NCI-H82 (cell line): ENCODE measurements around the gene RAB40AL.
"Not testable (repeated sequence)": the region's sequence is repeated elsewhere in the genome, so short reads cannot be mapped to it uniquely, and the experiment has no call there.

ENCODE experiments used
- DNase-seq: peaks from one replicate; lab custom pipeline; 2025; lab: John Stamatoyannopoulos, UW

RAB40AL gene

DNA sequence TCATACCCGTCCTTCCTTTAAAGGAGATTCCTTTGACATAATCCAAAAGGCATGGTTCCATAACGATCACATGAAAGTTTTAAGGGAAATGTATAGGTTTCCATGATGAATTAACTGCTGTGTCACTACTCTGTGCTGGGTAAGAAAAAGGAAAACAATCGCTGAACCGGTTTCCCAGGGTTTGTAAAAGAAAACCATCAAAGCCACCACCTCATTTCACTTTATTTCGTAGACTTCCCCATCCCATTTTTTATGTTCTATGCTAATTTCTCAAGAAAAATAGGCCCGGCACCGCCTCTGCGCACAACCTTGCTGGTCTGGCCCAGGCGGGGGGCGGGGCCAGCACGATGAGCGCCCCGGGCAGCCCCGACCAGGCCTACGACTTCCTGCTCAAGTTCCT, at the start of gene RAB40AL:
Gene RAB40AL (plus strand): TSS at position 301 of the 400 bp plus-strand sequence. CDS start 47 bp downstream, at position 348.
- DNase-seq = not testable (repeated sequence)

- DNase-seq = no peak
Measured at GRCh38 chrX:102887687-102888086, 49.4 kb upstream of the RAB40AL start.

GRCh38 chrX:102892103-102892502, 45.0 kb upstream of the RAB40AL start:
- no peak for DNase-seq

- peak; percentile 76 for DNase-seq
Measured at GRCh38 chrX:102899940-102900916, 36.8 kb upstream of the RAB40AL start.

DNA sequence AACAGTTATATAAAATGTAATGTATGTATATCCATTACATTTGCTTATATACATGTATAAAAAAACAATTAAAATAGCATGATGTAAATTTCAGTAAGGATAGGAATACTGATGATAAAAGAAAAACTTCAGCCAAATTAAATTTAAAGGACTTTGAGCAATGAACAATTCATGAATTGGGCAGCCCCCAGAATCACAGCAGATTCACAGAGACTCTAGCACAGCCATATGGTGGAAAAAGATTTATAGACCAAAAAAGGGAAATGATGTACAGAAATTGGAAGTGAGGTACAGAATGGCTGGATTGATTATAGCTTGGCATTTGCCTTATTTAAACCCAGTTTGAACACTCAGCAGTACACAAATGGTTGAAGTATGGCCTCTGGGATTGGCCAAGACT, 34.7 kb upstream of the RAB40AL start:
- DNase-seq = no peak

GRCh38 chrX:102930990-102931756, 5.9 kb upstream of the RAB40AL start:
- no peak for DNase-seq

- DNase-seq = peak; percentile 36
Measured at GRCh38 chrX:102934624-102935023, 2.4 kb upstream of the RAB40AL start.

- peak; percentile 78 for DNase-seq
Measured at GRCh38 chrX:102950908-102951866, 14.1 kb downstream of the RAB40AL start.

DNA sequence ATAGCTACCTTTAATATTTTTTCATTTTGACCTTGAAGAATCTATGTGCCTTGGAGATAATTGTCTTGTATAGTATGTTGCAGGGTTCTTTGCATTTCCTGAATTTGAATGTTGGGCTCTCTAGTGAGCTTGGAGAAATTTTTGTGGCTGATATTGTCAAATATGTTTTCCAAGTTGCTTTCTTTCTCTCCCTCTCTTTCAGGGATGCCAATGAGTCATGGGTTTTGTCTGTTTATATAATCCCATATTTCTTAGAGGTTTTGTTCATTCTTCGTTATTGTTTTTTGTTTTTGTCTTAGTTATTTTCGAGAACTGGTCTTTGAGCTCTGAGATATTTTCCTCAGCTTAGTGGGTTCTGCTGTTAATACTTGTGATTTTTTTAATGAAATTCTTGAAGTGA, 20.7 kb downstream of the RAB40AL start:
- no peak for DNase-seq

DNA sequence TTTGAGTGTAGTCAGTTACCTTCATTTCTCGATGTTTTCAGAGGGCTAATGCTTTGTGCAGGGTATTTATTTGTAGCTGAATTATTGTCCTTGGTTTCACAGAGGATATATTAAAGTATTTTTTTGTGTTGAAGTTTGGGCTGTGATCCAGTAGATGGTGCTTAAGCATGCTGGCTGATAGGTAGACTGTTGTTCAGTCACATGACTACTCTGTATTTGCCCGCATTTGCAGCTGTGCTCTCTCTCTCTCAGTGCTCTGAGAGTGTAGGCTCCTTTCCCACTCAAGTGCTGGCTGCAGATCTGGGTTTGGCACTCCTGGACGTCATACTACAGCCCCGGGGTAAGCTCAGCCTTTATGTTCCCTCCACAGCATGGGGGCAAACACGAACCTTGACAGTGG, 21.7 kb downstream of the RAB40AL start:
- DNase-seq = no peak

DNA sequence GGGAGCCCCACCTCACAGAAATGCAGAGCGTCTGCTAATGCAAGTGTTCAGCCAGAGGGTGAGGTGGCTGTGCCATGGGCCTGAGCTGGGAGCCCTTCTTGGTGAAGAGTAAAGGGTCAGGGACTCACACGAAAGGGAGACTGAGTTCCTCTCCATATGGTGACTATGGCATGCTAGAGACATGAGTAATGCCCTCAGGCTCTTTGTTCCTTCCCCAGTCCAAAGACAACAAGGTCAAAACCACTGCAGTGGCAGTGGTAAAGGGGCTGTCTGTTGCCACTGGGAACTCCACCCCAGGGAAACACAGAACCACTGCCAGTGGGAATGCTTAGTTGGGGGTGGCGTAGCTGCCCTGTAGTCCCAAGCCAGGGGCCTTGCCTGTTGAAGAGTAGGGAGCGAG, 22.4 kb downstream of the RAB40AL start:
- no peak for DNase-seq

- no peak for DNase-seq
Measured at GRCh38 chrX:102963955-102964354, 26.9 kb downstream of the RAB40AL start.

- peak; percentile 0 for DNase-seq
Measured at GRCh38 chrX:102964940-102965339, 27.9 kb downstream of the RAB40AL start.

DNA sequence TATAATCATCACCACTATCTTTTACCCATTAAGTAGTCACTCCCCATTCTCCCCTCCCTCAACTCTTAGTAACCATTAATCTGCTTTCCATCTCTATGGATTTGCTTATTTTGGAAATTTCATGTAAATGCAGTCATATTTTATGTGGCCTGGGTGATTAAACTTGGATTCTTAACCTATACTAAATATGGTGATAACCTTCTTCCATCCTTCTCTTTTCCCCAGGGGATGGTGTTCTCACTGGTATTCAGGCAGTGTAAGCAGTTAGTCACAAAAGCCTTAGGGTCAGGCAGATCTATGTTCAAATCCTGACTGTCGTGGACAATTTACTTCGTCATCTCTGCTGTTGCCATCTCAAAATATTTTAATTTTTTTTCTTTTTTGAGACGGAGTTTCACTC, 29.6 kb downstream of the RAB40AL start:
- no peak for DNase-seq

GRCh38 chrX:102968216-102968615, 31.1 kb downstream of the RAB40AL start:
- no peak for DNase-seq

DNA sequence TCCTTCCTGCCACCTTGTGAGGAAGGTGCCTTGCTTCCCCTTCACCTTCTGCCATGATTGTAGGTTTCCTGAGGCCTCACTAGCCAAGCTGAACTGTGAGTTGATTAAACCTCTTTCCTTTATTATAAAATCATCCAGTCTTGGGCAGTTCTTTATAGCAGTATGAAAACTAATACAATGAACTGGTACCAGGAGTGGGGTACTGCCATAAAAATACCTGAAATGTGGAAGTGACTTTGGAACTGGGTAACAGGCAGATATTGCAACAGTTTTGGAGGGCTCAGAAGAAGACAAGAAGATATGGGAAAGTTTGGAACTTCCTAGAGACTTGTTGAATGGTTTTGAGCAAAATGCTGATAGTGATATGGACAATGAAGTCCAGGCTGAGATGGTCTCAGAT, 34.5 kb downstream of the RAB40AL start:
- not testable (repeated sequence) for DNase-seq

DNA sequence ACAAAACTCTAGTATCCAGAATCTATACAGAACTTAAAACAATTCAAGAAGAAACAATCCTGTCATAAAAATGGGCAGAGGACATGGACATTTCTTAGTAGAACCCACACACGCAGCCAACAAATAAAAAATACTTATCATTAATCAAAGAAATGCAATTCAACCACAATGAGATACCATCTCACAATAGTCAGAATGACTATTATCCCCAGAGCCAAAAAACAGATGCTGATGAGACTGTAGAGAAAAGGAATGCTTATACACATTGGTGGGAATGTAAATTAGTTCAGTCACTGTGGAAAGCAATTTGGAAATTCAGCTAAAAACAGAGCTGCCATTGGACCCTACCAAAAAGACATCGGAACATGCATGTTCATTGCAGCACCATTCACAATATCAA, 37.9 kb downstream of the RAB40AL start:
- no peak for DNase-seq

GRCh38 chrX:102976286-102976685, 39.2 kb downstream of the RAB40AL start:
- DNase-seq = no peak

- no peak for DNase-seq
Measured at GRCh38 chrX:102976793-102977495, 39.9 kb downstream of the RAB40AL start.

- DNase-seq = no peak
Measured at GRCh38 chrX:102978594-102978993, 41.5 kb downstream of the RAB40AL start.

GRCh38 chrX:102979536-102979935, 42.5 kb downstream of the RAB40AL start:
- DNase-seq = no peak
